Measurements from ENCODE around the gene THUMPD1. TPM values are rescaled to one million over a fixed set of nuclear protein-coding genes. Genes with fewer than 3 reads are reported as not detected.

Gene THUMPD1, protein sequence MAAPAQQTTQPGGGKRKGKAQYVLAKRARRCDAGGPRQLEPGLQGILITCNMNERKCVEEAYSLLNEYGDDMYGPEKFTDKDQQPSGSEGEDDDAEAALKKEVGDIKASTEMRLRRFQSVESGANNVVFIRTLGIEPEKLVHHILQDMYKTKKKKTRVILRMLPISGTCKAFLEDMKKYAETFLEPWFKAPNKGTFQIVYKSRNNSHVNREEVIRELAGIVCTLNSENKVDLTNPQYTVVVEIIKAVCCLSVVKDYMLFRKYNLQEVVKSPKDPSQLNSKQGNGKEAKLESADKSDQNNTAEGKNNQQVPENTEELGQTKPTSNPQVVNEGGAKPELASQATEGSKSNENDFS
- 30.1 TPM for total RNA-seq (ENCODE audit: unreplicated experiment)
- long read RNA-seq, full-length matches to known transcripts = 12 of 16 reads
- long read RNA-seq, partial matches to known transcripts = 3 of 16 reads
- long read RNA-seq, other reads (novel, unspliced or antisense) = 1 of 16 reads

GRCh38 chr16:20741554-20742285 lies at the start of gene THUMPD1:
Gene THUMPD1, minus strand, starts transcription at chr16:20741818. Its CDS starts 79 bp downstream, at chr16:20741739.
- TF ChIP-seq CTCF (IDR thresholded peaks at IDR 0.05; ENCODE audit: partially characterized antibody, unreplicated experiment) = no peak
- peak within 1 kb of the TSS; percentile 96 for H3K4me3 Mint-ChIP-seq (ENCODE audit: unreplicated experiment)
- H3K36me3 Mint-ChIP-seq (ENCODE audit: unreplicated experiment) = no peaks in the 10 kb centered on the region
- peaks cover 6% of the 10 kb centered on the region for H3K4me1 Mint-ChIP-seq (ENCODE audit: low read depth, unreplicated experiment)
- H3K27ac Mint-ChIP-seq (ENCODE audit: unreplicated experiment) = peak within 1 kb of the TSS; percentile 83
- peaks cover 2% of the 10 kb centered on the region for H3K27me3 Mint-ChIP-seq (ENCODE audit: unreplicated experiment)
- H3K9me3 Mint-ChIP-seq (ENCODE audit: unreplicated experiment) = no peaks in the 10 kb centered on the region
- DNase-seq = peak; percentile 99

GRCh38 chr16:20789130-20789529 lies 47.5 kb upstream of the THUMPD1 start:
- H3K4me1 Mint-ChIP-seq (ENCODE audit: low read depth, unreplicated experiment) = no peaks in the 10 kb centered on the region
- no peak overlapping the region for H3K27ac Mint-ChIP-seq (ENCODE audit: unreplicated experiment)
- no peaks in the 10 kb centered on the region for H3K9me3 Mint-ChIP-seq (ENCODE audit: unreplicated experiment)

GRCh38 chr16:20784204-20784603 lies 42.6 kb upstream of the THUMPD1 start:
- TF ChIP-seq CTCF (IDR thresholded peaks at IDR 0.05; ENCODE audit: partially characterized antibody, unreplicated experiment) = no peak
- Mint-ChIP-seq H3K9me3 (ENCODE audit: unreplicated experiment) (no peaks in the 10 kb centered on the region), H3K4me1 (ENCODE audit: low read depth, unreplicated experiment) (no peaks in the 10 kb centered on the region), H3K36me3 (ENCODE audit: unreplicated experiment) (no peaks in the 10 kb centered on the region), H3K27ac (ENCODE audit: unreplicated experiment) (no peak overlapping the region), H3K27me3 (ENCODE audit: unreplicated experiment) (no peaks in the 10 kb centered on the region), H3K4me3 (ENCODE audit: unreplicated experiment) (no peak overlapping the region)
- DNase-seq = no peak

More at GRCh38 chr16:20789130-20789529, 47.5 kb upstream of the THUMPD1 start:
- TF ChIP-seq CTCF (IDR thresholded peaks at IDR 0.05; ENCODE audit: partially characterized antibody, unreplicated experiment) = no peak
- H3K27me3 Mint-ChIP-seq (ENCODE audit: unreplicated experiment) = no peaks in the 10 kb centered on the region
- DNase-seq = no peak
- H3K36me3 Mint-ChIP-seq (ENCODE audit: unreplicated experiment) = no peaks in the 10 kb centered on the region
- no peak overlapping the region for H3K4me3 Mint-ChIP-seq (ENCODE audit: unreplicated experiment)

DNA sequence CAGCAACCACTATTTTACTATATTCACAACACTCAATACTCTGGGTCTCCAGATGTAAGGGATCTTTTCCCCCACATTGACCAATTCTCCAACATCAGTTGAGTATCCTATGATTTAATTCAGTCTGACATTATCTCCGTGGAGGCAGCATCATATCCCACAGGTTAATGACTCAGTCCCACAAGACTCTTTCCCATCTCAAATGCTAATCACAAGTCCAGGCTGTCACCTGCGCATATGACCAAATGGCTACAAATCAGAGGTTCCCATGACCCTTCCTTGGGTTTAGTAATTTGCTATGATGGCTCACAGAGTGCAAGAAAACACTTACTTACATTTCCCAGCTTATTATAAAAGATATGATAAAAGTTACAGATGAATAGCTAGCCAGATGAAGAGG lies 40.9 kb upstream of the THUMPD1 start:
- Mint-ChIP-seq H3K36me3 (ENCODE audit: unreplicated experiment) (no peaks in the 10 kb centered on the region), H3K9me3 (ENCODE audit: unreplicated experiment) (no peaks in the 10 kb centered on the region), H3K27ac (ENCODE audit: unreplicated experiment) (no peak overlapping the region), H3K27me3 (ENCODE audit: unreplicated experiment) (no peaks in the 10 kb centered on the region), H3K4me3 (ENCODE audit: unreplicated experiment) (no peak overlapping the region), H3K4me1 (ENCODE audit: low read depth, unreplicated experiment) (no peaks in the 10 kb centered on the region)
- no peak for DNase-seq
- TF ChIP-seq CTCF (IDR thresholded peaks at IDR 0.05; ENCODE audit: partially characterized antibody, unreplicated experiment) = no peak
